Naive B cell (primary cell): ENCODE results near the gene TAAR6. TPM values are rescaled to one million over a fixed set of nuclear protein-coding genes. Genes with fewer than 3 reads are reported as not detected.
A peak's percentile ranks its signal among the peaks of the same experiment; 100 is the strongest.
"Not testable (repeated sequence)": the region's sequence is repeated elsewhere in the genome, so short reads cannot be mapped to it uniquely, and the experiment has no call there.

Experiments used
- ATAC-seq, 2 donors: fragments of 150-1000 bp; cut with Tn5 transposase; 2 replicates each; pipeline ENCODE4 v1.10.0; 2021; ENCODE audit warnings: low read depth in 2 of 2, mild to moderate bottlenecking in 2 of 2, moderate library complexity in 2 of 2
- DNase-seq: peaks from one replicate; pipeline ENCODE4 v3.0.0; 2022
- H3K27ac Mint-ChIP-seq, 6 donors: one replicate each; pipeline ENCODE4 v1.8.0; 2020 to 2022; ENCODE audit warnings: mild to moderate bottlenecking in 6 of 6, mixed read lengths in 6 of 6, moderate library complexity in 5 of 6, inconsistent platforms in 2 of 6
- H3K27me3 Mint-ChIP-seq, 3 donors: one replicate each; pipeline ENCODE4 v1.8.0; 2021 to 2022; ENCODE audit warnings: mixed read lengths in 3 of 3, mild to moderate bottlenecking in 1 of 3
- H3K36me3 Mint-ChIP-seq, 2 donors: one replicate each; pipeline ENCODE4 v1.8.0; 2020 to 2022; ENCODE audit warnings: mixed read lengths in 2 of 2, inconsistent platforms in 1 of 2, mild to moderate bottlenecking in 1 of 2
- H3K4me1 Mint-ChIP-seq, 3 donors: one replicate each; pipeline ENCODE4 v1.8.0; 2020 to 2022; ENCODE audit warnings: mixed read lengths in 3 of 3, inconsistent platforms in 1 of 3, mild to moderate bottlenecking in 1 of 3, moderate library complexity in 1 of 3
- H3K4me3 Mint-ChIP-seq, 8 donors: one replicate each; pipeline ENCODE4 v1.8.0; 2020 to 2022; ENCODE audit warnings: mild to moderate bottlenecking in 8 of 8, mixed read lengths in 8 of 8, moderate library complexity in 8 of 8, inconsistent platforms in 2 of 8
- H3K9me3 Mint-ChIP-seq, 7 donors: one replicate each; pipeline ENCODE4 v1.8.0; 2020 to 2022; ENCODE audit warnings: mixed read lengths in 7 of 7, mild to moderate bottlenecking in 5 of 7, inconsistent platforms in 2 of 7, moderate library complexity in 1 of 7
- polyA plus RNA-seq, 6 donors: library from polyadenylated mRNA; unstranded; fragments of 300-500 nt; fragmentation: Illumina TruSeq; gene quantifications; one replicate each; pipeline ENCODE4 v1.2.3, GENCODE V29; 2021; ENCODE audit warnings: low read depth in 6 of 6

The TAAR6 gene, protein sequence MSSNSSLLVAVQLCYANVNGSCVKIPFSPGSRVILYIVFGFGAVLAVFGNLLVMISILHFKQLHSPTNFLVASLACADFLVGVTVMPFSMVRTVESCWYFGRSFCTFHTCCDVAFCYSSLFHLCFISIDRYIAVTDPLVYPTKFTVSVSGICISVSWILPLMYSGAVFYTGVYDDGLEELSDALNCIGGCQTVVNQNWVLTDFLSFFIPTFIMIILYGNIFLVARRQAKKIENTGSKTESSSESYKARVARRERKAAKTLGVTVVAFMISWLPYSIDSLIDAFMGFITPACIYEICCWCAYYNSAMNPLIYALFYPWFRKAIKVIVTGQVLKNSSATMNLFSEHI
- not detected for polyA plus RNA-seq

DNA sequence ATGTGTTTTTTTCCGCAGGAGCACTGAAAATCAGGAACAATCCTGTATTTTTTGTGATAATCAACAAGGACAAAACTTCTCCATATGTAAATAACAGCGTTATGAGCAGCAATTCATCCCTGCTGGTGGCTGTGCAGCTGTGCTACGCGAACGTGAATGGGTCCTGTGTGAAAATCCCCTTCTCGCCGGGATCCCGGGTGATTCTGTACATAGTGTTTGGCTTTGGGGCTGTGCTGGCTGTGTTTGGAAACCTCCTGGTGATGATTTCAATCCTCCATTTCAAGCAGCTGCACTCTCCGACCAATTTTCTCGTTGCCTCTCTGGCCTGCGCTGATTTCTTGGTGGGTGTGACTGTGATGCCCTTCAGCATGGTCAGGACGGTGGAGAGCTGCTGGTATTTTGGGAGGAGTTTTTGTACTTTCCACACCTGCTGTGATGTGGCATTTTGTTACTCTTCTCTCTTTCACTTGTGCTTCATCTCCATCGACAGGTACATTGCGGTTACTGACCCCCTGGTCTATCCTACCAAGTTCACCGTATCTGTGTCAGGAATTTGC, at the start of gene TAAR6:
Gene TAAR6 (plus strand): TSS at position 102 of the 557 bp plus-strand sequence. CDS start 0 bp downstream, at position 102.
- Mint-ChIP-seq H3K36me3 (no peaks in the 10 kb centered on the region), H3K4me3 (no peak within 1 kb of the TSS), H3K4me1 (no peaks in the 10 kb centered on the region), H3K27me3 (peaks cover 16 to 40% (median 36%) of the 10 kb centered on the region in 3 donors), H3K27ac (no peak within 1 kb of the TSS), H3K9me3 (no peaks in the 10 kb centered on the region)
- DNase-seq (no peak), ATAC-seq (no peak)

DNA sequence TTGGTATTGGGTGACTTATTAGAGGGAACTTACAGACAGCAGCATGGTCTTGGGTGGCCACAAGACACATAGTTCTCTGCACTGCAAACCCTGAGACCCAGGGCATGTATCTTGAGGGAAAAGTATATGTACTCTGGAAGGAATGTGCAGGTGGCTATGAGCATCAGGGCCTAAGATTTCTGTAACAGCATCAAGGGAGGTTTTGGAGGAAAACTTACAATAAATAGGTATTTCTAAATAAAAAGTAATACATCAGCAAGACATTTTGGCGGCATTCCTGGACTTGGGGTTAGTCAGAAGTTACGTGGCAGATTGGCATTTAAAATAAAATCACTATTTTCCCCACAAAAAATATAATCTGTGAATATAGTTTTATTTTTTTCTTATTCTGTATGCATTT, 49.2 kb upstream of the TAAR6 start:
- Mint-ChIP-seq H3K27ac (no peak overlapping the region), H3K36me3 (no peaks in the 10 kb centered on the region), H3K9me3 (peaks cover 0 to 2% (median 0%) of the 10 kb centered on the region in 7 donors), H3K4me3 (no peak overlapping the region), H3K4me1 (peaks cover 3 to 7% (median 7%) of the 10 kb centered on the region in 3 donors), H3K27me3 (no peaks in the 10 kb centered on the region)
- ATAC-seq (no peak), DNase-seq (no peak)

DNA sequence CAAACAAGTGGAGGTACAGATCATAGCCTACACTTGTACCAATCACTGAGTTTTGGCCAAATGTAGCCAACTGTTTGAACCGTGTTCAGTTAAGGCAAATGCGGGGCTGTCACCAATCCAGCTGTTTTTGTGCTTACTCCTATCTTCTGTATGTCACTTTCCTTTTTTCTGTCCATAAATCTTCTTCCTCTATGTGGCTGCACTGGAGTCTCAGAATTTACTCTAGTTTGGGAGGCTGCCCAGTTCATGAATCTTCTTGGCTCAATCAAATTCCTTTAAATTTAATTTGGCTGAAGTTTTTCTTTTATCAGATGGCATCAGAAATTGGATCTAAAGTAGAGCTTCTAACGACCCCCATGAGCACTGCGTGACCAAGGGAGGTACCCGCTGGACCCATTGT, 45.5 kb upstream of the TAAR6 start:
- Mint-ChIP-seq H3K4me1 (no peaks in the 10 kb centered on the region), H3K4me3 (no peak overlapping the region), H3K27ac (peak overlapping the region in 1 of 6 donors; percentile 8), H3K27me3 (no peaks in the 10 kb centered on the region), H3K36me3 (no peaks in the 10 kb centered on the region), H3K9me3 (no peaks in the 10 kb centered on the region)
- ATAC-seq (no peak), DNase-seq (no peak)

DNA sequence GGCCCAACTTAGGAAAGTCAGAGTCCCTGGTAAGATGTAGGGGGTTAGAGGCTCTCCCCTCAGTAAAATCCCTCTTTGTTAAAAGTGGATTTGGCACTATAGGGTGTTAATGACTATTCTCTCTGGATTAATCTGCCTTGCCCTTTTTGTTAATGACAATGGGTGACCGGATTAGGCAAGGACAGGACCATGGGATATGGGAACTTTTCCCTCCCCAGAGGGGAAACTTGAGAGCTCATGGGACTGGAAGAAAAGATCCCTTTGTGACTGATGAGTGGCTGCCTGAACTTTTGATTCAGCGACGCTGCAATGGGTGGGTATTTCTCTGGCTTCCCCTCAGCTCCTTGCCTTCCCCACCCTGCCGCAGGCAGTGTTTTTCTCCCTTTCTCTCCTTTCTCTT, 44.3 kb upstream of the TAAR6 start:
- no peak for DNase-seq
- Mint-ChIP-seq H3K36me3 (no peaks in the 10 kb centered on the region), H3K4me3 (no peak overlapping the region), H3K27me3 (no peaks in the 10 kb centered on the region), H3K27ac (peak overlapping the region in 1 of 6 donors; percentile 91), H3K9me3 (no peaks in the 10 kb centered on the region), H3K4me1 (peaks cover 3 to 5% (median 3%) of the 10 kb centered on the region in 3 donors)
- no peak for ATAC-seq

DNA sequence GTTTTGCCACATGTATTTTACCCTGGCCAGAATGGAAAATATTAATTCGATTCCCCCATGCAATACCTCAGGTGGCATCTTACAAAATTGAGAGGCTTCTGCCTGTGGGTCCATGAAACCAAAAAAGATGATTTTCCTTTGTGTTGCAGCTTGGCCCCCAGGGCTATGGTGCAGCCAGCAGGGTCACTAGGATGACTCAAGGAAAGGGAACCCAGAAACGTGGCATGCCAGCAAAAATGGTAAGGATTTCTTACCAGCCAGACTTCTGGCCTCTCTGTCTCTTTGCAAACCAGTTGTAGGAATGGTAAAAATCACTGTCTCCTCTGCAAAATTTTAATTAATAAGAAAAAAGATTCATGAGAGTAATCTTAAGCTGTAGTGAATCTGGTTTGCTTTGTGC, 43.7 kb upstream of the TAAR6 start:
- ATAC-seq = no peak
- Mint-ChIP-seq H3K9me3 (peaks cover 0 to under 1% (median 0%) of the 10 kb centered on the region in 7 donors), H3K36me3 (no peaks in the 10 kb centered on the region), H3K27ac (peak overlapping the region in 1 of 6 donors; percentile 91), H3K4me3 (no peak overlapping the region), H3K27me3 (no peaks in the 10 kb centered on the region), H3K4me1 (peaks cover 3 to 5% (median 4%) of the 10 kb centered on the region in 3 donors)
- DNase-seq = no peak

DNA sequence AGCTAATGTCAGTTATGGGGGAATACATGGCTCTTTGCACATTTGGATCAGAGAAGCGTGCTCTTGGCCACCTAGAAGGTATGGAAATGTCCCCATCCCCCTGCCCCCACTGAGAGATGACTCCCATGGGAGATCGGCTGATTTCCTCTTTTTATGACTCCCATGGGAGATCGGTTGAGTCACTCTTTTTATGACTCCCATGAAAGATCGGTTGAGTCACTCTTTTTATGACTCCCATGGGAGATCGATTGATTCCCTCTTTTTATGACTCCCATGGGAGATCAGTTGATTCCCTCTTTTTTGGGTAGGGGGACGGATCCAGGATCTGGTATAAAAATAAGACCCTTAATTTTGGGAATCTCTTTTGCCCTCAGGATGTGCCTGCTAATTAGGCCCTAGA, 42.3 kb upstream of the TAAR6 start:
- Mint-ChIP-seq H3K4me1 (peaks cover 3 to 5% (median 4%) of the 10 kb centered on the region in 3 donors), H3K36me3 (no peaks in the 10 kb centered on the region), H3K27me3 (no peaks in the 10 kb centered on the region), H3K4me3 (no peak overlapping the region), H3K27ac (no peak overlapping the region), H3K9me3 (peaks cover 0 to 2% (median 0%) of the 10 kb centered on the region in 7 donors)
- no peak for ATAC-seq
- DNase-seq = no peak

DNA sequence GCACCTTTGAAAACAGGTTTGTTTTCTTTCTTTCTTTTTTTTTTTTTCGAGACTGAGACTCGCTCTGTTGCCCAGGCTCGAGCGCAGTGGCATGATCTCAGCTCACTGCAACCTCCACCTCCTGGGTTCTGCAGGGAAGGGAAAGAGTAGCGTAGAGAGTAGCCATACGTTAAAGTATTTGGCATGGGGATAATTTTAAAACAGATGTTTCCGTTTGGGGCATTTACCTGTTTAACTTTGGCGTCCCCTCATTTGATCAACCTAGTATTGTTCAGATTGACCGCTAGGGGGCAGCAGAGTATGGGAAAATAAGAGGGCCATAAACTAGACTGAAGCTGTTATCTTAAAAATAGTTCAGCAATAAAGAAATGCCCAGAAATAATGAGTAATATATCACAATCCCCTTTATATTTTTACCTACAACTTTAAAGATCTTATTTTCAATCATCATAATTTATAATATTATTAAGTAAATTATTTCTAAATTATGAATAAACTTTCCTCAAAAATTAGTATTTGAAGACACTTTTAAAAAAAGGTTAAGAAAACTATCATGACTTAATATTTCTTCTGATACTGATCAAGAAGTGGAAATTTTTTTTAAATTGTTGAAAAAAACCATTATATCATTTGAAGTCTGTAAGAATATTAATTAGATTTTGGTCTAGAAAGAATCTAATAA, 39.7 kb upstream of the TAAR6 start:
- H3K4me1 Mint-ChIP-seq = peaks cover 3 to 10% (median 4%) of the 10 kb centered on the region in 3 donors
- peak; percentile 63 for DNase-seq
- H3K27ac Mint-ChIP-seq = peak overlapping the region in 1 of 6 donors; percentile 28
- ATAC-seq = peak; percentile 87 to 88
- H3K9me3 Mint-ChIP-seq = peaks cover 0 to 13% (median 7%) of the 10 kb centered on the region in 7 donors
- peak overlapping the region; percentile 51 to 92 (median 82) for H3K4me3 Mint-ChIP-seq
- peaks cover 5 to 8% of the 10 kb centered on the region in 2 donors for H3K36me3 Mint-ChIP-seq
- no peaks in the 10 kb centered on the region for H3K27me3 Mint-ChIP-seq

DNA sequence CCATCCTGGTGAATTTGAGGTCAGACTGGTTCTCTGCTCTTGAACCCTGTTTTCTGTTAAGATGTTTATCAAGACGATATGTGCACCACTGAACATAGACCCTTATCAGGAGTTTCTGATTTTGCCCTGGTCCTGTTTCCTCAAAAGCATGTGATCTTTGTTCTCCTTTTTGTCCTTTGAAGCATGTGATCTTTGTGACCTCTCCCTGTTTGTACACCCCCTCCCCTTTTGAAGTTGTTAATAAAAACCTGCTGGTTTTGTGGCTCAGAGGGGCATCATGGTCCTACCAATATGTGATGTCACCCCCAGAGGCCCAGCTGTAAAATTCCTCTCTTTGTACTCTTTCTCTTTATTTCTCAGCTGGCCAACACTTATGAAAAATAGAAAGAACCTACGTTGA, 35.6 kb upstream of the TAAR6 start:
- Mint-ChIP-seq H3K27ac (peak overlapping the region in 1 of 6 donors; percentile 71), H3K27me3 (peaks cover 15 to 24% (median 21%) of the 10 kb centered on the region in 3 donors), H3K9me3 (peaks cover 0 to 15% (median 7%) of the 10 kb centered on the region in 7 donors), H3K4me1 (peaks cover 3 to 10% (median 4%) of the 10 kb centered on the region in 3 donors)
- not testable (repeated sequence) for H3K4me3 Mint-ChIP-seq, DNase-seq, ATAC-seq, H3K36me3 Mint-ChIP-seq

DNA sequence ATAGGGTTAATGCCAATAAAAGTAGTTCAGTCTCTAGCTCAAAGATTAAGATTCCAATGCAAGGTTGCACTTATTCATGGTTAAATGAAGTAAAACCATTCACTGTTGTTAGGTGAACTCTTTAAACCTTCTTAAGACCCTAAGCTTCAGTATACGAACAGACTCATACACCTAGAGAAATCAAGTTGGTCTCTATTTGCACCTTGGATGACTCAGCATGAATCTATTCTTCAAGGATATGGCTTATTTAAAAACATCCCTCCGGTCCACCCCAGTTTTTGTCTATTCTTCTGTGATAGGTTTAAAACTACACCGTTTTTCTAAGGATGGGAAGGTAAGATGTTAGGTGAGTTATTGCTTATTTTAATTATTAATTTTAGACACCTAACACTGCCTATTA, 33.0 kb upstream of the TAAR6 start:
- no peak overlapping the region for H3K4me3 Mint-ChIP-seq
- H3K36me3 Mint-ChIP-seq = peaks cover 5 to 8% of the 10 kb centered on the region in 2 donors
- H3K27ac Mint-ChIP-seq = no peak overlapping the region
- peaks cover 0 to 5% (median 0%) of the 10 kb centered on the region in 3 donors for H3K4me1 Mint-ChIP-seq
- ATAC-seq (no peak), DNase-seq (no peak)
- peaks cover 26 to 33% (median 31%) of the 10 kb centered on the region in 3 donors for H3K27me3 Mint-ChIP-seq
- peaks cover 0 to 15% (median 7%) of the 10 kb centered on the region in 7 donors for H3K9me3 Mint-ChIP-seq

DNA sequence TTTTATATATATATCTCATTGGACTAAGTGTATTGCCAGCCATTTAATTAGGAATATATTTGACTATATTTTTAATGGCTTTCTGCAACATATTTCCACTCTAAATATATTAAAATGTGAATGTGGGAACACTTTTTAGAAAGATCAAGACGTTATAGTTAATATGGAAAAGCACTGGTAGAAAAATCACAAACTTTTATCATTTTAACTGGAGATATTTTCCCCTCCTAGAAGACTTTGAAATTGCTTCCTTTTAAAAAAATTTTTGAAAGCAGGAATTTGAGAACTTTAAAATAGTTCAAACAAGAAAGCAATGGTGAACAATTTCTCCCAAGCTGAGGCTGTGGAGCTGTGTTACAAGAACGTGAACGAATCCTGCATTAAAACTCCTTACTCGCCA, 32.1 kb upstream of the TAAR6 start, which contains the start of gene TAAR9:
Gene TAAR9 (plus strand): TSS at position 301 of the 400 bp plus-strand sequence. CDS start 13 bp downstream, at position 314.
- H3K27ac Mint-ChIP-seq = peak within 1 kb of the TSS in 1 of 6 donors; percentile 3
- H3K4me3 Mint-ChIP-seq = no peak within 1 kb of the TSS
- ATAC-seq (no peak), DNase-seq (no peak)
- H3K36me3 Mint-ChIP-seq = peaks cover 5 to 8% of the 10 kb centered on the region in 2 donors
- peaks cover 0 to 5% (median 0%) of the 10 kb centered on the region in 3 donors for H3K4me1 Mint-ChIP-seq
- peaks cover 26 to 33% (median 31%) of the 10 kb centered on the region in 3 donors for H3K27me3 Mint-ChIP-seq
- H3K9me3 Mint-ChIP-seq = peaks cover 0 to 15% (median 7%) of the 10 kb centered on the region in 7 donors

DNA sequence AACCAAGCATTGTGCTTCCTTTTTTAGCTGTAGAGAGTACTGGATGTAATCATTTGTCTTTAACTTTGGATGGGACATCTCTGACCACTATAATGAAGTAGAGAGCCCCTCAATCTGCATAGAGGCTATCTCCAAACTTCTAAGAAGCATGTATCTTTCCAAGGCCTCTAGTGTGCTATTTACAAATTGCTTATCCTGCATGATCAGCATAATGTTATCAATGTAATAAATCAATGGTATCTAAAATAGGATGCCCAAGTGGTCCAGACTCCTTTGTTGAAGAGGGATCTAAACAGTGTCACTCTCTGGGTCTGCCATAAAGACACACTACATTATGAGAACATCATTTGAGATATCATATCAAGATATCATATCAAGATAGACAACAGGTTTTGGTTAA, 25.3 kb upstream of the TAAR6 start:
- H3K4me3 Mint-ChIP-seq = no peak overlapping the region
- peaks cover 9 to 17% (median 16%) of the 10 kb centered on the region in 3 donors for H3K27me3 Mint-ChIP-seq
- DNase-seq = no peak
- H3K27ac Mint-ChIP-seq = no peak overlapping the region
- no peak for ATAC-seq
- H3K9me3 Mint-ChIP-seq = no peaks in the 10 kb centered on the region
- H3K36me3 Mint-ChIP-seq = no peaks in the 10 kb centered on the region
- peaks cover 6 to 9% (median 8%) of the 10 kb centered on the region in 3 donors for H3K4me1 Mint-ChIP-seq

DNA sequence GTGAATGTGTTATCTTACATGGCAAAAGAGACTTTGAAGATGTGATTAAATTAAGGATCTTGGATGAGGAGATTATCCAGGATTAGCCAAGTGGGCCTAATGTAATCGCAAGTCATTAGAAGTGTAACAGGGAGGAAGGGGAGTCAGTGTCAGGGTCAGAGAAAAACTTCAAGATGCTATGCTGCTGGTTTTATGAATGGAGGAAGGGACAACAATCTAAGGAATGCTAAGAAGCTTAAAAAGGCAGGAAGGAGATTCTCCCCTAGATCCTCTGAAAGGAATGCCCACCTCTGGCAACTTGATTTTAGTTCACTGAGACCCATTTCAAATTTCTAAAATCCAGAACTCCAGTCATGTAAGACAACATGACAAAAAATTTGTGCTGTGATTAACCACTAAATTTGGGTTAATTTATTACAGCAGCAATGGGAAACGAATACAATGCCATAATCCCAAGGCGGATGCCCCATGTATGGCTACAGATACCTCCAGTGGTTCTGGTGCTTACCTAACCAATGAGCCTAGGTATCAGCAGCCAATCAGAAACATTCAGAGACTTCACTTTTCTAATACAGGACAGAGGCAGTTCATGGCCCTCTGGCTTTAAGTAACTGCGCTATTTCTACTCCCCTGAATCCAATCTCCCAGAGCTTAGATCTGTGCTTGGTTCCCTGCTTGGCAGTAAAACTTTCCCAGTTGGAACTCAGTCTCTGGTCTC, 21.2 kb upstream of the TAAR6 start:
- Mint-ChIP-seq H3K27me3 (peaks cover 0 to 19% (median 0%) of the 10 kb centered on the region in 3 donors), H3K4me3 (no peak overlapping the region), H3K27ac (no peak overlapping the region), H3K36me3 (no peaks in the 10 kb centered on the region), H3K9me3 (no peaks in the 10 kb centered on the region), H3K4me1 (peaks cover 6 to 9% (median 8%) of the 10 kb centered on the region in 3 donors)
- ATAC-seq (no peak), DNase-seq (no peak)

DNA sequence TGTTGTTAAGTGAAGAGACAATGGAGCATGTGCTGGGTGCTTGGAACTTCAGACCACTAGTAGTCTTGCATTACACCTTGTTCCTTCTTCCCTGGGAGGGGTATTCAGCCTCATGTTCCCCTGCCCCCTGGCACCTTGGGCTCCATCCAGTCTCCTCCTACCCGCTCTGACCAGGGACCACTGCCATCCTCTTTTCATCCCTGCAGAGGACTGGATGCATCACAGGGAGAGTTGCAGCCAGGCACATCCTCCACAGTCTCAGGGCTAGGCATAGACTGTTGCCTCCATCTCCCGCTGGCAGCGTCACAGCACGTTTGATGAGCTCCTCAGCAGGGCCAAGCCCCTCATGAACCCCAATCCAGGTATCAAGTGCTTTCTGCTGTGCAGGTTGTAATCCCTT, 18.9 kb upstream of the TAAR6 start:
- peaks cover 0 to 2% (median 0%) of the 10 kb centered on the region in 7 donors for H3K9me3 Mint-ChIP-seq
- peaks cover 7 to 24% (median 8%) of the 10 kb centered on the region in 3 donors for H3K27me3 Mint-ChIP-seq
- peak overlapping the region in 1 of 6 donors; percentile 70 for H3K27ac Mint-ChIP-seq
- H3K36me3 Mint-ChIP-seq = no peaks in the 10 kb centered on the region
- H3K4me1 Mint-ChIP-seq = peaks cover 6 to 9% (median 8%) of the 10 kb centered on the region in 3 donors
- no peak overlapping the region for H3K4me3 Mint-ChIP-seq
- ATAC-seq = no peak
- DNase-seq = no peak
